Testis (tissue), 3 donors: Measurements from ENCODE around the gene GRIK2. TPM values are rescaled to one million over a fixed set of nuclear protein-coding genes. Genes with fewer than 3 reads are reported as not detected.

ENCODE experiments used
- DNase-seq: peaks from one replicate; pipeline ENCODE4 v3.0.0-alpha.2; 2019
- H3K27ac ChIP-seq, 2 donors: fragments of 200-600 bp; sonication (generic); one replicate each; pipeline ENCODE4 v1.5.1; 2019
- H3K27me3 ChIP-seq: fragments of 200-600 bp; sonication (generic); one replicate; pipeline ENCODE4 v1.5.1; 2019
- H3K36me3 ChIP-seq: fragments of 200-600 bp; sonication (generic); one replicate; pipeline ENCODE4 v1.5.1; 2017; ENCODE audit warnings: low read depth; ENCODE audit errors: missing control alignments
- H3K4me1 ChIP-seq: fragments of 200-600 bp; sonication (generic); one replicate; pipeline ENCODE4 v1.5.1; 2019
- H3K4me3 ChIP-seq, 2 donors: fragments of 200-600 bp; sonication (generic); one replicate each; pipeline ENCODE4 v1.5.1; 2017 to 2019
- H3K9me3 ChIP-seq: fragments of 200-600 bp; sonication (generic); one replicate; pipeline ENCODE4 v1.5.1; 2017
- CTCF ChIP-seq, 3 experiments: fragments of 450-650 bp in 2 of 3; fragments of 200-600 bp in 1 of 3; sonication (generic) in 1 of 3; IDR thresholded peaks; one replicate each; pipeline ENCODE4 v1.5.1; 2016 to 2019; ENCODE audit warnings: antibody characterized with exemption in 3 of 3, mild to moderate bottlenecking in 2 of 3, moderate library complexity in 1 of 3
- POLR2A ChIP-seq: fragments of 450-650 bp; IDR thresholded peaks from one replicate; pipeline ENCODE4 v1.6.1; 2017; ENCODE audit warnings: antibody characterized with exemption, mild to moderate bottlenecking, moderate library complexity
- WGBS, 2 donors: methylation state at CpG; one replicate each; pipeline ENCODE4 v1.1.5; 2018; 5-methylcytosine and 5-hydroxymethylcytosine counted together
- intact Hi-C: fragments of 100-400 bp; cut with DNase I; formaldehyde crosslinking; loops from one replicate; pipeline ENCODE4 v1.15.1; 2023; ENCODE audit warnings: low total_unique reads
- polyA plus RNA-seq: library from polyadenylated mRNA; stranded (reverse); fragments of 350-450 nt; fragmentation: Illumina TruSeq; extraction: RNeasy Lipid Tissue Mini Kit (QIAGEN cat#74804); gene quantifications from one replicate; pipeline ENCODE4 v1.2.3, GENCODE V29; 2014; ENCODE audit warnings: low read depth, low replicate concordance; ENCODE audit not compliant: insufficient read depth
- total RNA-seq, 2 donors: library from RNA; depleted of rRNA; stranded (reverse); fragments of >200 nt; gene quantifications; one replicate each; pipeline ENCODE4 v1.2.3, GENCODE V29; 2016

GRIK2 gene
- total and polyA plus RNA-seq, 3 donors from 2014 or later: 1.1 to 23.5 (median 12.4) TPM

- Histone ChIP-seq H3K9me3 (no peaks in the 10 kb centered on the region), H3K27ac (no peak overlapping the region), H3K4me1 (no peaks in the 10 kb centered on the region), H3K36me3 (no peaks in the 10 kb centered on the region), H3K27me3 (no peaks in the 10 kb centered on the region), H3K4me3 (no peak overlapping the region)
- no peak for TF ChIP-seq CTCF (IDR thresholded peaks at IDR 0.05)
- no peak for TF ChIP-seq POLR2A
- intact Hi-C loops: no loop called here
- no peak for DNase-seq
Observed at GRCh38 chr6:101595276-101595675, 201.8 kb downstream of the GRIK2 start.

GRCh38 chr6:101597693-101598092 is 204.2 kb downstream of the GRIK2 start:
- DNase-seq: no peak
- Histone ChIP-seq H3K27ac (no peak overlapping the region), H3K36me3 (no peaks in the 10 kb centered on the region), H3K27me3 (no peaks in the 10 kb centered on the region), H3K9me3 (no peaks in the 10 kb centered on the region), H3K4me3 (no peak overlapping the region), H3K4me1 (no peaks in the 10 kb centered on the region)
- TF ChIP-seq POLR2A (no peak), CTCF (IDR thresholded peaks at IDR 0.05) (no peak)
- WGBS, 2 donors: 57 to 60% methylated on average over 4 of the region's 4 CpGs
- intact Hi-C loops: no loop called here

- H3K27ac ChIP-seq: no peak overlapping the region
- 89 to 94% methylated on average over 5 of the region's 5 CpGs for WGBS, 2 donors
- H3K27me3 ChIP-seq: no peaks in the 10 kb centered on the region
- no peaks in the 10 kb centered on the region for H3K9me3 ChIP-seq
- TF ChIP-seq POLR2A (no peak), CTCF (IDR thresholded peaks at IDR 0.05) (no peak)
- no peaks in the 10 kb centered on the region for H3K4me1 ChIP-seq
- DNase-seq: no peak
- no peak overlapping the region for H3K4me3 ChIP-seq
- intact Hi-C loops: no loop called here
- H3K36me3 ChIP-seq: no peaks in the 10 kb centered on the region
Observed at GRCh38 chr6:101605426-101605825, 211.9 kb downstream of the GRIK2 start.

GRCh38 chr6:101605874-101606273 is 212.4 kb downstream of the GRIK2 start:
- Histone ChIP-seq H3K9me3 (no peaks in the 10 kb centered on the region), H3K4me1 (no peaks in the 10 kb centered on the region), H3K36me3 (no peaks in the 10 kb centered on the region), H3K4me3 (no peak overlapping the region), H3K27ac (no peak overlapping the region), H3K27me3 (no peaks in the 10 kb centered on the region)
- intact Hi-C loops: no loop called here
- TF ChIP-seq POLR2A (no peak), CTCF (IDR thresholded peaks at IDR 0.05) (no peak)
- no peak for DNase-seq

- no peak for DNase-seq
- H3K4me1 ChIP-seq: no peaks in the 10 kb centered on the region
- H3K9me3 ChIP-seq: no peaks in the 10 kb centered on the region
- WGBS, 2 donors: 62 to 67% methylated on average over 4 of the region's 4 CpGs
- H3K27me3 ChIP-seq: no peaks in the 10 kb centered on the region
- no peaks in the 10 kb centered on the region for H3K36me3 ChIP-seq
- H3K27ac ChIP-seq: no peak overlapping the region
- TF ChIP-seq POLR2A: no peak
- TF ChIP-seq CTCF (IDR thresholded peaks at IDR 0.05): no peak
- intact Hi-C loops: no loop called here
- no peak overlapping the region for H3K4me3 ChIP-seq
Observed at GRCh38 chr6:101607111-101607690, 213.7 kb downstream of the GRIK2 start.
